MV-4-11 (cell line): ENCODE data around the gene GALNT9.
"Not testable (repeated sequence)": the region's sequence is repeated elsewhere in the genome, so short reads cannot be mapped to it uniquely, and the experiment has no call there.

Source experiments
- DNase-seq: peaks from one replicate; lab custom pipeline; 2025; lab: John Stamatoyannopoulos, UW

Gene GALNT9

GRCh38 chr12:132358241-132359225 is 29.1 kb upstream of the GALNT9 start:
- DNase-seq = not testable (repeated sequence)

GRCh38 chr12:132357623-132358186 is 28.3 kb upstream of the GALNT9 start:
- no peak for DNase-seq

DNA sequence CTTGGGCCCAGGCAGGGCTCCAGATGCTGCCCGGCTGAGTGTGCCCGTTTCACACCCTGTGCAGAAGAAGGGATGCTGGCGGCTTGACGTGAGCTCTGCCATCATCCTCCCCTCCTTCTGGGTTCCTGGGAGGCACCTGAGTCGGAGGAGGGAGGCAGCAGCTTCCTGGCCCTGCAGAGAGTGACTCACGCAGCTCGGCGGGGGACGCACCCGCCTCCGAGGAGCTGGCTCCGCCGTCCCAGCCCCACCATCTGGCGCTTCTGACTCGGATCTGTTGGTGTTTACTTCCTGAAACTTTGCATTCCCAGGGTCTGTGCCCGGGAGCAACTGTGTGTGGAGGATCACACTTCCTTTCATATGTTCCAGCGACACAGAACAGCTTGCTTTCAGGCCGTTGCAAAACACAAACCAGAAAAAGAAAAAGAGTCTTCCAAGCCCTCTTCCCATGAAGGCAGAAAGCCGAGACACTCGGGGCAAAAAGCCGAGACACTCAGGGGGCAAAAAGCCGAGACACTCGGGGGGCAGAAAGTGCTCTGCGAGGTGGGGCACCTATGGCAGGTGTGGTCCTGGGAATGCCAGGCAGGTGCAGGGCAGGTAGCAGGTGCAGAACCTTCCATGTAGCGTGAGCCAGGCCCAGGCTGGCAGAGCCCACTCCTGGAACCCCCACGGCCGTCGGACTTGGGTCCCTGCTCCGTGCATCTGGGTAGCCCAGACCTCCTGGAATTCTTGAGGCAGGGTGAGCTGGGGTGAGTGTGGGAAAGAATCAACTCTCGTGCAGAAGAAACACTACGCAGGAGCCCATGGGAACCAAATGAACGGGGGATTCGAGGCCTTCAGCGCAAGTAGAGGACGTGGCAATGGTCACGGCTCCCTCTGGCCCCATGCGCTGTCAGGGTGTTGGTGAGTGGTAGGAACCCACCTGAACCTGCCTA is 27.6 kb upstream of the GALNT9 start:
- DNase-seq = peak; percentile 57

- no peak for DNase-seq
Measured at GRCh38 chr12:132355742-132356681, 26.6 kb upstream of the GALNT9 start.

GRCh38 chr12:132354982-132355680 is 25.7 kb upstream of the GALNT9 start:
- no peak for DNase-seq

GRCh38 chr12:132354211-132354981 is 25.0 kb upstream of the GALNT9 start:
- no peak for DNase-seq

GRCh38 chr12:132353811-132354210 is 24.4 kb upstream of the GALNT9 start:
- DNase-seq = no peak

GRCh38 chr12:132352896-132353800 is 23.8 kb upstream of the GALNT9 start:
- no peak for DNase-seq

DNA sequence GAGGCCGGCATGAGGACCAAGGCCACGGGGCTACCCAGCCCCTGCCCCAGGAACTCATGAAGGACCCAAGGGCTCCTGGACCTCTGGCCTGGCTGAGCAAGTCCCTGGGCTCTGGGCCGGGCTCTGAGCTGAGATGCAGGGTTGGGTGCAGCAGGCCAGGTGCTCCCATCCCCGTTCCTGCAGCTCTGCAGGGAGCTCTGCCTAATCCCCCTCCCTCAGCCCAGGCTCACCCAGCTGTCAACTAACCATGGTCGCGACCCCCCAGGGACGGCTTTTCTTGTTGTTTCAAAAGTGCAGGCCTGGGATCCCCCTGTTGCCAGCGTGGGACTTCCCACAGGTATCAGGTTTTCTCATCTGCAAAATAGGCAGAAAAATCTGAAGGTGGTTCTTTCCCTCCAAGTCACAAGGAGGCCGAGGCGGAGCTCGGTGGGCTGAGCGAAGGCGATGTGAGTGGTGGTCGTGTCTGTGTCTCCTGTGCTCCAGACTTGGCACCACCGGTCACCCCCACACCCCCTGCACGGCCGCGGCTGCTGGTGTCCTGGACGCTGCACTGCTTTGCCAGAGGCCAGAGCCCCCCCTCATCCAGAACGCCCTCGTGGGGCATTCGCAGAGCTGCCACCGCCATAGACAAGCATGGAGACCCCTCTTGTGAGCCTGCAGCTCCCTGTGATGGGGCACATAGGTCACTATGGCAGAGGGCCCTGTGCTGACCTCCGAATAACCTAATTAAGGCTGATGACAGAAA is 22.5 kb upstream of the GALNT9 start:
- DNase-seq = no peak

- DNase-seq = no peak
Measured at GRCh38 chr12:132349501-132350131, 20.2 kb upstream of the GALNT9 start.

GRCh38 chr12:132348176-132348575 is 18.8 kb upstream of the GALNT9 start:
- no peak for DNase-seq

- DNase-seq = no peak
Measured at GRCh38 chr12:132347176-132347855, 17.9 kb upstream of the GALNT9 start.

DNA sequence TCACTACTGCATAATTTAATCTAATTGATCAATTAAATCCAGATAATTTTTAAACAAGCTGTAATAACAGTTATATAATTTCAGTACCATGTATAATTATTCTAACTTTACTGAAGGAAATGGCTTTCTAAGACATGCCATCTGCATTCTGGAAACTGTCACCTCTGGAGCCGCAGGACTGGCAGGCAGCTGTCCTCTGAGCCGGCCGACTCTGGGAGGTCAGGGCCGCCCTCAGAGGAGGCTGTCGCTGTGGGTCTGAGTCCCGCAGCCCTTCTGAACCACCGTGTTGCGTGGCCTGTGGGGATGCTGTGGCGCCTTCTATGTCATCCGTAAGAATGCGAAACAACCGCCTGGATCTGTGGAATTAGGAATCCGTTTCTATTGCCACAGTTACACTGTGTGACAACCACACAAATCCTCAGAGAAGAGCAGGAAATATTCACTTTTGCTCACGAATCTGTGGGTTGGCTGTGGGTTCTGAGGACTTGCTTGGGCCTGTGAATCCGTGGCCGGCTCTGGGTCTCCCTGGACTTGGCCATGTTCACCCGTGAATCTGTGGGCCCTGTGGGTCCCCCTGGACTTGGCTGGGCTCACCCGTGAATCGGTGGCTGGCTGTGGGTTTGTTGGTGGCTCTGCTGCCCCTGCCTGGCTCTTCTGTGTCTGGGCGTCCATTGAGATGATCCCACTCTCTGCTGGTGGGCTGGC is 17.2 kb upstream of the GALNT9 start:
- DNase-seq = no peak

- no peak for DNase-seq
Measured at GRCh38 chr12:132345561-132346200, 16.3 kb upstream of the GALNT9 start.

GRCh38 chr12:132345126-132345525 is 15.7 kb upstream of the GALNT9 start:
- no peak for DNase-seq

- DNase-seq = no peak
Measured at GRCh38 chr12:132344601-132345000, 15.2 kb upstream of the GALNT9 start.
